Tibial artery (tissue), 4 donors: ENCODE data around the gene ZNF385B.

Experiments used
- DNase-seq, 2 donors: peaks; one replicate each; pipeline ENCODE4 v3.0.0-alpha.2; 2019
- H3K27ac ChIP-seq, 2 donors: fragments of 200-600 bp; sonication (generic) in 1 of 2; 1 replicate in 1 of 2; 2 replicates in 1 of 2; pipeline ENCODE4 v1.5.1; 2018 to 2019; ENCODE audit warnings: mild to moderate bottlenecking in 1 of 2
- H3K27me3 ChIP-seq, 2 donors: fragments of 200-600 bp; sonication (generic) in 1 of 2; one replicate each; pipeline versions ENCODE4 v1.5.1 to v1.6.0; 2016 to 2019
- H3K36me3 ChIP-seq, 3 donors: fragments of 200-600 bp; sonication (generic) in 2 of 3; one replicate each; pipeline ENCODE4 v1.5.1; 2016 to 2019; ENCODE audit warnings: mild to moderate bottlenecking in 2 of 3
- H3K4me1 ChIP-seq, 4 donors: fragments of 200-600 bp; sonication (generic) in 2 of 4; 1 replicate in 3 of 4; 2 replicates in 1 of 4; pipeline ENCODE4 v1.5.1; 2016 to 2019
- H3K4me3 ChIP-seq, 2 donors: fragments of 200-600 bp; sonication (generic) in 1 of 2; 1 replicate in 1 of 2; 2 replicates in 1 of 2; pipeline ENCODE4 v1.5.1; 2018 to 2019; ENCODE audit warnings: mild to moderate bottlenecking in 2 of 2
- H3K9me3 ChIP-seq, 3 donors: fragments of 200-600 bp; sonication (generic) in 1 of 3; one replicate each; pipeline ENCODE4 v1.5.1; 2016 to 2019
- intact Hi-C: fragments of 100-400 bp; cut with DNase I; formaldehyde crosslinking; loops from one replicate; pipeline ENCODE4 v1.15.0; 2023; ENCODE audit warnings: low total_unique reads
- TF ChIP-seq, protein P1 (sequence below), 2 experiments: fragments of 200-600 bp in 1 of 2; fragments of 450-650 bp in 1 of 2; IDR thresholded peaks; one replicate each; pipeline ENCODE4 v1.5.1; 2017 to 2019; ENCODE audit warnings: antibody characterized with exemption in 2 of 2, mild to moderate bottlenecking in 1 of 2, moderate library complexity in 1 of 2

Gene ZNF385B

GRCh38 chr2:179882851-179883806 lies 21.7 kb upstream of the ZNF385B start:
- Histone ChIP-seq H3K4me3 (no peak overlapping the region), H3K9me3 (no peaks in the 10 kb centered on the region), H3K27ac (no peak overlapping the region), H3K36me3 (no peaks in the 10 kb centered on the region), H3K4me1 (no peaks in the 10 kb centered on the region), H3K27me3 (no peaks in the 10 kb centered on the region)
- no peak for DNase-seq
- TF ChIP-seq, protein P1, sequence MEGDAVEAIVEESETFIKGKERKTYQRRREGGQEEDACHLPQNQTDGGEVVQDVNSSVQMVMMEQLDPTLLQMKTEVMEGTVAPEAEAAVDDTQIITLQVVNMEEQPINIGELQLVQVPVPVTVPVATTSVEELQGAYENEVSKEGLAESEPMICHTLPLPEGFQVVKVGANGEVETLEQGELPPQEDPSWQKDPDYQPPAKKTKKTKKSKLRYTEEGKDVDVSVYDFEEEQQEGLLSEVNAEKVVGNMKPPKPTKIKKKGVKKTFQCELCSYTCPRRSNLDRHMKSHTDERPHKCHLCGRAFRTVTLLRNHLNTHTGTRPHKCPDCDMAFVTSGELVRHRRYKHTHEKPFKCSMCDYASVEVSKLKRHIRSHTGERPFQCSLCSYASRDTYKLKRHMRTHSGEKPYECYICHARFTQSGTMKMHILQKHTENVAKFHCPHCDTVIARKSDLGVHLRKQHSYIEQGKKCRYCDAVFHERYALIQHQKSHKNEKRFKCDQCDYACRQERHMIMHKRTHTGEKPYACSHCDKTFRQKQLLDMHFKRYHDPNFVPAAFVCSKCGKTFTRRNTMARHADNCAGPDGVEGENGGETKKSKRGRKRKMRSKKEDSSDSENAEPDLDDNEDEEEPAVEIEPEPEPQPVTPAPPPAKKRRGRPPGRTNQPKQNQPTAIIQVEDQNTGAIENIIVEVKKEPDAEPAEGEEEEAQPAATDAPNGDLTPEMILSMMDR (IDR thresholded peaks at IDR 0.05) = no peak
- intact Hi-C loops = no loop called here

DNA sequence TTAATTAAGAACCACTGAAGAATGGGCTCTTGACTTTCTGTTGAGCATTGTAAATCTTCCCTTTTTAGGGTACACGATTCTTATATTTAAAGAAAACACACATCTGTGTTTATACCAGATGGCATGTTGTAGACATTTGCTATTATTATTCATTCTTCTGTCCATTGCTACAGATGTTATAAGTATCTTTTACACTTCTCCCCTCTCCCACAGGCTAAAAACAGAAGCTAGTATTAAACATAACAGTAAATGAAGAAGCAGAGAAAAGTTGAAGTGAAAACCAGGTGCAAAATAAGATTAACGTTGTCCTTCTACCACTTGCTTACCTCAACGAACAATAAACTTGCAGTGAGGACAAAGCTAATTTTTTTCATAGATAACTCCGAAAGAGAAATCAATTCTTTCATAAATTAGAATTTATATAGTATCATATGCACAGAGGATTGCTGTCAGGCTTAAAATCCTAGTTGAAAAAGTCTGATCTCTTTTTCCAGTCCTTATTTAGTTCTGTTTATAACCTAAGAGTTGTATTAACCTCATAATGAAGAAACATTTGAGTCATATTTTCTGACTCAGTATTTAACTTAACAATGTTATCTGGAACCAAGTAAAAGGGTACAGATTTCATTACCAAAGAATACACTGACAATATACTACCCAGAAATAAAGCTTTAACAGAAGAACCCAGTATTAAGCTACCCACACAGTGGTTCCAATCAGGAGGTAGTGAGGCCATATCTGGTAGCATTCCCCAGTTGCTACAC lies 16.4 kb upstream of the ZNF385B start:
- intact Hi-C loops = no loop called here
- TF ChIP-seq, protein P1 (IDR thresholded peaks at IDR 0.05) = no peak
- no peak for DNase-seq

DNA sequence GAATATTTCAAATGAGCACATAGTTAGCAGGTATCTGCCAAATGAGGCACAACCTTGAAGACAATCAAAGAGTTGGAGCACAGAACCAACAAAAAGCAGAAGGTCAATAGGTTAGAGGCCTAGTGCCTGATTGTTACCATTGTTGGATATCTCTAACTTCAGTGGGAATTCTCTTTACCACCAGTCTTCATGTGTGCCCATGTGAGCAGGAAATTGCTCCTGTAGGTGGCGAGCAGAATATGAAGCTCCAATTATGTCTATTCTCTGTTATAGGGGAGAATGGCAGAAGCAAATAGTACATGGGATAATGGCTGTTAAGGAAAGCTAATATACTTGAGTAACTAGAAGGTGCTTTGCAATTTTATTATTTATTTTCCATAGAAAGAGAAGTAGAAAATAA lies 14.9 kb upstream of the ZNF385B start:
- Histone ChIP-seq H3K9me3 (no peaks in the 10 kb centered on the region), H3K4me1 (no peaks in the 10 kb centered on the region), H3K36me3 (no peaks in the 10 kb centered on the region), H3K4me3 (no peak overlapping the region), H3K27me3 (no peaks in the 10 kb centered on the region), H3K27ac (no peak overlapping the region)
- no peak for DNase-seq
- TF ChIP-seq, protein P1 (IDR thresholded peaks at IDR 0.05) = no peak
- intact Hi-C loops = no loop called here

More for the DNA sequence above, 16.4 kb upstream of the ZNF385B start:
- H3K36me3 ChIP-seq = no peaks in the 10 kb centered on the region
- no peaks in the 10 kb centered on the region for H3K4me1 ChIP-seq
- no peak overlapping the region for H3K4me3 ChIP-seq
- no peaks in the 10 kb centered on the region for H3K9me3 ChIP-seq
- no peaks in the 10 kb centered on the region for H3K27me3 ChIP-seq
- H3K27ac ChIP-seq = no peak overlapping the region

DNA sequence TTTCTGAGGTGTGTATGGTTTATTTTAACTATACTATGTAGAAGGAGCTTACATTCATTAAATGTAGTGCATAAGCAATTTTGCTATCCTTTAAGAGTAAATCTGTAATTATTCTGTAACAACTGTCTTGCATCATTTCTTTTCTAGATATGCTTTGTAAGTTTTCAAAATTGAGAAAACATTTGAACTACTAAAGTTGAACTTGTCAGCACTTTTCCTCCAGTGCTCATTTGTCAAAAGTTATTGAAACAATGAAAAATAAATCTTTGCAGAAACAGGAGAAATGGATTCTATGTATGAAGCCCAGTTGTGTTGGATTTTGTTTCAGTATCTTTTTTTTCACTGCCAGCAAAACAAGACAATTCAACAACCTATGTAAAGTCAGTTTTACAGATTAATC lies 14.5 kb upstream of the ZNF385B start:
- Histone ChIP-seq H3K4me3 (no peak overlapping the region), H3K4me1 (no peaks in the 10 kb centered on the region), H3K27me3 (no peaks in the 10 kb centered on the region), H3K27ac (no peak overlapping the region), H3K9me3 (no peaks in the 10 kb centered on the region), H3K36me3 (no peaks in the 10 kb centered on the region)
- no peak for DNase-seq
- TF ChIP-seq, protein P1 (IDR thresholded peaks at IDR 0.05) = no peak
- intact Hi-C loops = no loop called here

DNA sequence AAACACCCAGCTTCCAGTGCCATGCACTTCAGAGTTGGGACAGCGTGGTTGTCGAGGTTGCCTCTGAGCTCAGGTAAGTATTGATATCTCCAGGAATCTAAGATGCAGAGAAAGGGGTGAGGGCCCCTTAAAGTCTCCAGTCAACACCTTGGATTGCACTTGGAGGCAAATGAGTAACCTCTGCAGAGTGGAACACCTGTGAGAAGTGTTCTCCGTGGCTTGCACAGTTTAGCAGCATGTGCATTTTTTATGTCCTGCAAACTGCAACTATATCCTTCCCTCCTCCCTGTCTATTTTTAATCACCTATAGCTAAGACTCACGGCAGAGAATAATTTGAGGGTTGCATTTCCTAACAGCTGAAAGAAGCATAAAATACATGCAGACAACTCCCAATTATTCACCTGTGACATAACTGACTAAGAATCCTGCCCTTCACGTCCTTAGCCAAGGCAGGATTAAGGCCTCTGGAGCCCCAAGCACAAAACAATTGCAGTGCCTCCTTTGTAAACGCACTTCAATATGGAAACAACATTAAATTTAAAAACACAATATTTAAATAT lies 1.6 kb upstream of the ZNF385B start:
- H3K27ac ChIP-seq = no peak overlapping the region
- H3K4me3 ChIP-seq = no peak overlapping the region
- DNase-seq = no peak
- no peaks in the 10 kb centered on the region for H3K9me3 ChIP-seq
- H3K36me3 ChIP-seq = no peaks in the 10 kb centered on the region
- intact Hi-C loops = no loop called here
- peaks cover 0 to 19% (median 12%) of the 10 kb centered on the region in 4 donors for H3K4me1 ChIP-seq
- H3K27me3 ChIP-seq = peaks cover 0 to 22% of the 10 kb centered on the region in 2 donors
- TF ChIP-seq, protein P1 (IDR thresholded peaks at IDR 0.05) = no peak
